MCF 10A (cell line): ENCODE results near the gene LRRC49. TPM values are rescaled to one million over a fixed set of nuclear protein-coding genes. Genes with fewer than 3 reads are reported as not detected.
A peak's percentile ranks its signal among the peaks of the same experiment; 100 is the strongest.

Experiments
- BruUV-seq: library from RNA; stranded (reverse); fragments of 400-500 nt; replicated peaks from 2 replicates; lab custom pipeline; 2021; lab: Mats Ljungman, UMichigan
- CTCF ChIA-PET: fragments of 300-600 bp; sonication (Branson Sonifier 250); formaldehyde crosslinking; extraction: SDS; loops from one replicate; lab custom pipeline; 2021; ENCODE audit warnings: antibody characterized with exemption, inconsistent platforms; lab: Yijun Ruan, JAX
- POLR2A ChIA-PET: fragments of 300-600, 350-650 bp; sonication (Branson Sonifier 250); formaldehyde crosslinking; extraction: SDS; loops from one replicate; lab custom pipeline; 2020; ENCODE audit warnings: antibody characterized with exemption, inconsistent platforms; lab: Yijun Ruan, JAX
- DNase-seq: peaks from one replicate; pipeline ENCODE4 v3.0.0-alpha.2; 2018; ENCODE audit not compliant: unreplicated experiment
- H3K27ac Mint-ChIP-seq: one replicate; pipeline ENCODE4 v1.8.0; 2022; ENCODE audit warnings: mild to moderate bottlenecking, low read depth, mixed read lengths; ENCODE audit not compliant: unreplicated experiment
- H3K27me3 Mint-ChIP-seq: one replicate; pipeline ENCODE4 v1.8.0; 2022; ENCODE audit warnings: mixed read lengths; ENCODE audit not compliant: insufficient read depth, unreplicated experiment
- H3K36me3 Mint-ChIP-seq: one replicate; pipeline ENCODE4 v1.8.0; 2022; ENCODE audit warnings: mild to moderate bottlenecking, moderate library complexity, mixed read lengths; ENCODE audit not compliant: insufficient read depth, unreplicated experiment
- H3K4me1 Mint-ChIP-seq: one replicate; pipeline ENCODE4 v1.8.0; 2022; ENCODE audit warnings: mixed read lengths; ENCODE audit not compliant: insufficient read depth, unreplicated experiment
- H3K4me3 Mint-ChIP-seq: one replicate; pipeline ENCODE4 v1.8.0; 2022; ENCODE audit warnings: mild to moderate bottlenecking, moderate library complexity, mixed read lengths; ENCODE audit not compliant: unreplicated experiment
- H3K9me3 Mint-ChIP-seq: one replicate; pipeline ENCODE4 v1.8.0; 2022; ENCODE audit warnings: mixed read lengths; ENCODE audit not compliant: unreplicated experiment
- intact Hi-C: fragments of 100-400 bp; cut with micrococcal nuclease; formaldehyde crosslinking; loops from 2 replicates; pipeline ENCODE4 v1.14.1; 2022
- total RNA-seq: library from RNA; stranded (reverse); gene quantifications from 2 replicates; pipeline ENCODE4 v1.2.3, GENCODE V29; 2022
- TF ChIP-seq, protein P1 (sequence below): fragments of 200-600 bp; IDR thresholded peaks from one replicate; pipeline ENCODE4 v1.8.0; 2022; ENCODE audit warnings: antibody characterized with exemption, mild to moderate bottlenecking; ENCODE audit not compliant: unreplicated experiment

The LRRC49 gene
- total RNA-seq, 1 experiment from 2014 or later: 8.4 TPM

- CTCF ChIA-PET: interaction anchor here (1.3 kb wide), 1 partner anchor 57 kb away, joined by 3 read pairs; no protein-coding TSS in a partner anchor
- TF ChIP-seq, protein P1, sequence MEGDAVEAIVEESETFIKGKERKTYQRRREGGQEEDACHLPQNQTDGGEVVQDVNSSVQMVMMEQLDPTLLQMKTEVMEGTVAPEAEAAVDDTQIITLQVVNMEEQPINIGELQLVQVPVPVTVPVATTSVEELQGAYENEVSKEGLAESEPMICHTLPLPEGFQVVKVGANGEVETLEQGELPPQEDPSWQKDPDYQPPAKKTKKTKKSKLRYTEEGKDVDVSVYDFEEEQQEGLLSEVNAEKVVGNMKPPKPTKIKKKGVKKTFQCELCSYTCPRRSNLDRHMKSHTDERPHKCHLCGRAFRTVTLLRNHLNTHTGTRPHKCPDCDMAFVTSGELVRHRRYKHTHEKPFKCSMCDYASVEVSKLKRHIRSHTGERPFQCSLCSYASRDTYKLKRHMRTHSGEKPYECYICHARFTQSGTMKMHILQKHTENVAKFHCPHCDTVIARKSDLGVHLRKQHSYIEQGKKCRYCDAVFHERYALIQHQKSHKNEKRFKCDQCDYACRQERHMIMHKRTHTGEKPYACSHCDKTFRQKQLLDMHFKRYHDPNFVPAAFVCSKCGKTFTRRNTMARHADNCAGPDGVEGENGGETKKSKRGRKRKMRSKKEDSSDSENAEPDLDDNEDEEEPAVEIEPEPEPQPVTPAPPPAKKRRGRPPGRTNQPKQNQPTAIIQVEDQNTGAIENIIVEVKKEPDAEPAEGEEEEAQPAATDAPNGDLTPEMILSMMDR: no peak
- Mint-ChIP-seq H3K27me3 (no peaks in the 10 kb centered on the region), H3K36me3 (no peaks in the 10 kb centered on the region), H3K9me3 (no peaks in the 10 kb centered on the region), H3K4me3 (no peak overlapping the region), H3K4me1 (peaks cover 21% of the 10 kb centered on the region), H3K27ac (no peak overlapping the region)
- no TSS peak for BruUV-seq
- intact Hi-C loops: no loop called here
- POLR2A ChIA-PET: interaction anchor here (0.6 to 1.4 kb wide), 4 partner anchors 15 to 421 kb away, joined by 3 to 5 read pairs (median 4); no protein-coding TSS in a partner anchor
- DNase-seq: peak; percentile 74
Measured at GRCh38 chr15:71066983-71067382, 174.4 kb downstream of the LRRC49 start.

GRCh38 chr15:71069693-71070092 lies 177.1 kb downstream of the LRRC49 start:
- TF ChIP-seq, protein P1: no peak
- Mint-ChIP-seq H3K4me1 (peaks cover 21% of the 10 kb centered on the region), H3K9me3 (no peaks in the 10 kb centered on the region), H3K27me3 (no peaks in the 10 kb centered on the region), H3K36me3 (no peaks in the 10 kb centered on the region), H3K27ac (no peak overlapping the region), H3K4me3 (no peak overlapping the region)
- ChIA-PET CTCF (no interaction called here), POLR2A (interaction anchor here (1.4 kb wide), 1 partner anchor 13 kb away, joined by 6 read pairs; no protein-coding TSS in a partner anchor)
- BruUV-seq: no TSS peak
- intact Hi-C loops: no loop called here
- no peak for DNase-seq

- BruUV-seq: no TSS peak
- TF ChIP-seq, protein P1: no peak
- ChIA-PET CTCF (interaction anchor here (0.6 to 1.2 kb wide), 3 partner anchors 10 to 362 kb away, joined by 3 to 4 read pairs (median 4); no protein-coding TSS in a partner anchor), POLR2A (interaction anchor here (0.9 to 1.6 kb wide), 2 partner anchors 22 to 376 kb away, joined by 3 read pairs; no protein-coding TSS in a partner anchor)
- intact Hi-C loops: no loop called here
- no peak for DNase-seq
- Mint-ChIP-seq H3K9me3 (no peaks in the 10 kb centered on the region), H3K27me3 (no peaks in the 10 kb centered on the region), H3K4me3 (no peak overlapping the region), H3K27ac (no peak overlapping the region), H3K36me3 (no peaks in the 10 kb centered on the region), H3K4me1 (peaks cover 21% of the 10 kb centered on the region)
Measured at GRCh38 chr15:71071529-71071928, 178.9 kb downstream of the LRRC49 start.

DNA sequence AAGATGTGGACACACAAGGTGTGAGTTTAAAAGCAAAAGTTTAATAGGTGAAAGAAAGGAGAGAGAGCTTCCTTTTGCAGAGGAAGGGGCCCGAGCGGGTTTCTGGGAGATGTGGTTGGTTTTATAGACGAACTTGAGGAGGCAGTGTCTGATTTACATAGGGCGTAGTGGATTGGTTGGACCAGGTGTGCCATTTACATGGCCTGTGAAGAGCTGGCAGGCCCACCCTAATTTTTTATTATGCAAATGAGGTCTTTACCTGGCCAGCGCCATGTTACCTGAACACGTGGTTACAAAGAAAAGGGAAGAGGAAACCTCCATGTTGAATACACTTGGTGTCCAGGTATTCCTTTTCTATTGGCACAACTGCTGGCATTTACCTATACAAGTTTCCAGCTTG lies 179.8 kb downstream of the LRRC49 start:
- TF ChIP-seq, protein P1: no peak
- no peak overlapping the region for H3K27ac Mint-ChIP-seq
- H3K9me3 Mint-ChIP-seq: no peaks in the 10 kb centered on the region
- H3K4me3 Mint-ChIP-seq: no peak overlapping the region
- DNase-seq: no peak
- peaks cover 12% of the 10 kb centered on the region for H3K4me1 Mint-ChIP-seq
- CTCF ChIA-PET: interaction anchor here (0.7 to 1.8 kb wide), 3 partner anchors 10 to 371 kb away, joined by 3 to 9 read pairs (median 4); no protein-coding TSS in a partner anchor
- no TSS peak for BruUV-seq
- POLR2A ChIA-PET: interaction anchor here (1.1 to 2.2 kb wide), 4 partner anchors 21 to 375 kb away, joined by 3 to 7 read pairs (median 4); no protein-coding TSS in a partner anchor
- H3K27me3 Mint-ChIP-seq: no peaks in the 10 kb centered on the region
- H3K36me3 Mint-ChIP-seq: no peaks in the 10 kb centered on the region
- intact Hi-C loops: no loop called here
